SH-SY5Y (cell line): ENCODE measurements around the gene THRSP.

Experiments used
- GATA2 ChIP-seq: IDR thresholded peaks from 2 replicates; pipeline ENCODE4 v1.6.1; 2011; ENCODE audit warnings: mild to moderate bottlenecking, low read depth, low read length
- GATA3 ChIP-seq: IDR thresholded peaks from 2 replicates; pipeline ENCODE4 v1.6.1; 2011; ENCODE audit warnings: low read depth, mild to moderate bottlenecking, low read length, moderate library complexity

- no peak for TF ChIP-seq GATA2
- TF ChIP-seq GATA3, result no peak
Measured at GRCh38 chr11:78109081-78110015, 45.7 kb downstream of the THRSP start.
